ENCODE measurements around the gene GPR82.
"Not testable (repeated sequence)": the region's sequence is repeated elsewhere in the genome, so short reads cannot be mapped to it uniquely, and the experiment has no call there.

GPR82 gene

GRCh38 chrX:41707218-41707617, 16.8 kb upstream of the GPR82 start:
- Mint-ChIP-seq H3K27ac (peak overlapping the region; percentile 54), H3K4me1 (ENCODE audit: low read depth) (peaks cover 51% of the 10 kb centered on the region), H3K36me3 (no peaks in the 10 kb centered on the region), H3K27me3 (no peaks in the 10 kb centered on the region), H3K4me3 (no peak overlapping the region), H3K9me3 (ENCODE audit: low read depth) (no peaks in the 10 kb centered on the region)

- peaks cover 2% of the 10 kb centered on the region for H3K36me3 Mint-ChIP-seq
- H3K4me1 Mint-ChIP-seq (ENCODE audit: low read depth), result peaks cover 50% of the 10 kb centered on the region
- H3K27me3 Mint-ChIP-seq, result no peaks in the 10 kb centered on the region
- no peaks in the 10 kb centered on the region for H3K9me3 Mint-ChIP-seq (ENCODE audit: low read depth)
- no peak overlapping the region for H3K4me3 Mint-ChIP-seq
- no peak overlapping the region for H3K27ac Mint-ChIP-seq
Measured at GRCh38 chrX:41708486-41708885, 15.5 kb upstream of the GPR82 start.

GRCh38 chrX:41711021-41711667, 12.8 kb upstream of the GPR82 start:
- no peak overlapping the region for H3K4me3 Mint-ChIP-seq
- no peaks in the 10 kb centered on the region for H3K9me3 Mint-ChIP-seq (ENCODE audit: low read depth)
- peaks cover 37% of the 10 kb centered on the region for H3K4me1 Mint-ChIP-seq (ENCODE audit: low read depth)
- no peak overlapping the region for H3K27ac Mint-ChIP-seq
- H3K36me3 Mint-ChIP-seq, result peaks cover 7% of the 10 kb centered on the region
- no peaks in the 10 kb centered on the region for H3K27me3 Mint-ChIP-seq

- H3K4me1 Mint-ChIP-seq (ENCODE audit: low read depth), result peaks cover 34% of the 10 kb centered on the region
- no peaks in the 10 kb centered on the region for H3K9me3 Mint-ChIP-seq (ENCODE audit: low read depth)
- no peaks in the 10 kb centered on the region for H3K27me3 Mint-ChIP-seq
- H3K4me3 Mint-ChIP-seq, result no peak overlapping the region
- H3K36me3 Mint-ChIP-seq, result peaks cover 14% of the 10 kb centered on the region
- H3K27ac Mint-ChIP-seq, result peak overlapping the region; percentile 22
Measured at GRCh38 chrX:41716222-41716621, 7.8 kb upstream of the GPR82 start.

GRCh38 chrX:41716767-41717473, 7.1 kb upstream of the GPR82 start:
- Mint-ChIP-seq H3K27ac (no peak overlapping the region), H3K4me3 (no peak overlapping the region), H3K9me3 (ENCODE audit: low read depth) (no peaks in the 10 kb centered on the region), H3K36me3 (peaks cover 14% of the 10 kb centered on the region), H3K4me1 (ENCODE audit: low read depth) (peaks cover 37% of the 10 kb centered on the region), H3K27me3 (no peaks in the 10 kb centered on the region)

GRCh38 chrX:41718481-41719235, 5.3 kb upstream of the GPR82 start:
- Mint-ChIP-seq H3K4me1 (ENCODE audit: low read depth) (peaks cover 50% of the 10 kb centered on the region), H3K27ac (no peak overlapping the region), H3K9me3 (ENCODE audit: low read depth) (peaks cover 6% of the 10 kb centered on the region), H3K27me3 (no peaks in the 10 kb centered on the region), H3K4me3 (no peak overlapping the region), H3K36me3 (peaks cover 14% of the 10 kb centered on the region)

- H3K36me3 Mint-ChIP-seq; H3K27me3 Mint-ChIP-seq; H3K4me3 Mint-ChIP-seq; H3K9me3 Mint-ChIP-seq (ENCODE audit: low read depth): not testable (repeated sequence)
- Mint-ChIP-seq H3K27ac (peak overlapping the region; percentile 66), H3K4me1 (ENCODE audit: low read depth) (peaks cover 58% of the 10 kb centered on the region)
Measured at GRCh38 chrX:41719610-41720009, 4.4 kb upstream of the GPR82 start.

GRCh38 chrX:41720125-41720779, 3.7 kb upstream of the GPR82 start:
- H3K36me3 Mint-ChIP-seq, result peaks cover 10% of the 10 kb centered on the region
- peak overlapping the region; percentile 86 for H3K27ac Mint-ChIP-seq
- no peak overlapping the region for H3K4me3 Mint-ChIP-seq
- H3K9me3 Mint-ChIP-seq (ENCODE audit: low read depth), result peaks cover 6% of the 10 kb centered on the region
- H3K4me1 Mint-ChIP-seq (ENCODE audit: low read depth), result peaks cover 60% of the 10 kb centered on the region
- H3K27me3 Mint-ChIP-seq, result no peaks in the 10 kb centered on the region

GRCh38 chrX:41721590-41721989, 2.4 kb upstream of the GPR82 start:
- peak overlapping the region; percentile 79 for H3K27ac Mint-ChIP-seq
- peaks cover 56% of the 10 kb centered on the region for H3K4me1 Mint-ChIP-seq (ENCODE audit: low read depth)

GRCh38 chrX:41722214-41722613, 1.8 kb upstream of the GPR82 start:
- peaks cover 6% of the 10 kb centered on the region for H3K9me3 Mint-ChIP-seq (ENCODE audit: low read depth)
- no peaks in the 10 kb centered on the region for H3K27me3 Mint-ChIP-seq
- H3K36me3 Mint-ChIP-seq, result peaks cover 10% of the 10 kb centered on the region
- peaks cover 51% of the 10 kb centered on the region for H3K4me1 Mint-ChIP-seq (ENCODE audit: low read depth)
- H3K4me3 Mint-ChIP-seq, result no peak overlapping the region
- peak overlapping the region; percentile 79 for H3K27ac Mint-ChIP-seq

More at GRCh38 chrX:41721590-41721989, 2.4 kb upstream of the GPR82 start:
- H3K27me3 Mint-ChIP-seq, result no peaks in the 10 kb centered on the region
- no peak overlapping the region for H3K4me3 Mint-ChIP-seq
- H3K36me3 Mint-ChIP-seq, result peaks cover 10% of the 10 kb centered on the region
- H3K9me3 Mint-ChIP-seq (ENCODE audit: low read depth), result peaks cover 6% of the 10 kb centered on the region

- H3K4me1 Mint-ChIP-seq (ENCODE audit: low read depth), result peaks cover 51% of the 10 kb centered on the region
- no peaks in the 10 kb centered on the region for H3K27me3 Mint-ChIP-seq
- peak overlapping the region; percentile 64 for H3K27ac Mint-ChIP-seq
- peaks cover 6% of the 10 kb centered on the region for H3K9me3 Mint-ChIP-seq (ENCODE audit: low read depth)
- peak overlapping the region; percentile 52 for H3K4me3 Mint-ChIP-seq
- peaks cover 12% of the 10 kb centered on the region for H3K36me3 Mint-ChIP-seq
Measured at GRCh38 chrX:41722816-41723618, 964 bp upstream of the GPR82 start.

GRCh38 chrX:41728125-41728524, 4.1 kb downstream of the GPR82 start:
- H3K9me3 Mint-ChIP-seq (ENCODE audit: low read depth), result no peaks in the 10 kb centered on the region
- H3K4me3 Mint-ChIP-seq, result no peak overlapping the region
- no peaks in the 10 kb centered on the region for H3K27me3 Mint-ChIP-seq
- peaks cover 22% of the 10 kb centered on the region for H3K4me1 Mint-ChIP-seq (ENCODE audit: low read depth)
- peaks cover 2% of the 10 kb centered on the region for H3K36me3 Mint-ChIP-seq
- H3K27ac Mint-ChIP-seq, result no peak overlapping the region

GRCh38 chrX:41730081-41730480, 6.1 kb downstream of the GPR82 start:
- H3K4me1 Mint-ChIP-seq (ENCODE audit: low read depth), result peaks cover 18% of the 10 kb centered on the region
- peaks cover 2% of the 10 kb centered on the region for H3K36me3 Mint-ChIP-seq
- no peak overlapping the region for H3K4me3 Mint-ChIP-seq
- H3K27me3 Mint-ChIP-seq, result no peaks in the 10 kb centered on the region
- no peaks in the 10 kb centered on the region for H3K9me3 Mint-ChIP-seq (ENCODE audit: low read depth)
- peak overlapping the region; percentile 22 for H3K27ac Mint-ChIP-seq

GRCh38 chrX:41732260-41732659, 8.3 kb downstream of the GPR82 start:
- peaks cover 23% of the 10 kb centered on the region for H3K4me1 Mint-ChIP-seq (ENCODE audit: low read depth)
- peaks cover 6% of the 10 kb centered on the region for H3K36me3 Mint-ChIP-seq
- peak overlapping the region; percentile 34 for H3K27ac Mint-ChIP-seq
- no peaks in the 10 kb centered on the region for H3K9me3 Mint-ChIP-seq (ENCODE audit: low read depth)
- H3K4me3 Mint-ChIP-seq, result no peak overlapping the region
- no peaks in the 10 kb centered on the region for H3K27me3 Mint-ChIP-seq
